Measurements from ENCODE around the gene KLF11.
A peak's percentile ranks its signal among the peaks of the same experiment; 100 is the strongest.

KLF11 gene

DNA sequence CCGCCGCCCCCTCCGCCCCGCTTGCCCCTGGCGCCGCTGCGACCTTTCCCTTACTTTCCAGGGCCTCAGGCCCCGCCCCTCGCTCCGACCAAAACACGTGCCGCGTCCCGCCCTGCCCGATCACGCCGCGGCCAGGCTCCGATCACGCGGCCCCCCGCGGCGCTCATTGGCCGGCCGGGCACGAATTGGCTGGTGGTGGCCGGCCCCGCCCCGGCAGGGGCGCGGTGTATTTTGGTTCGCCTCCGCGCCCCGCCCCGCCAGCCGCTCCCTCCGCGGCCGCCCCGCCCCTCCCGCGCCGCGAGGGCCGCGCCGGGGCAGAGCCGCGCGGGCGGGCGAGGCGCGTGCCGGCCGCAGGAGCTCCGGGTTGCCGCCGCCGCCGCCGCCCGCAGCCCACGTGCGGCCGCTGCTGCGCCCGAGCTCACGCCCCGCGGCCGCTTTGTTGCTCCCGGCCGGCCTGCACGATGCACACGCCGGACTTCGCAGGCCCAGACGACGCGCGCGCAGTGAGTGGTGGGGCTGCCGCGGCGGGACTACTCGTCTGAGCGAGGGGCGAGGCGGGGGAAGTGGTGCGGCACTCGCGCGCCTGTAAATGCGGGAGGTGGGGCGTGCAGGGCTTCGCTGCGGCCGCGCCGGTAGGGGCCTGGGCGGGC, at the start of gene KLF11:
KLF11 (plus strand) TSS at position 295 of the 650 bp plus-strand sequence; CDS start at position 462, 167 bp downstream.
- H3K27ac Mint-ChIP-seq = peak within 1 kb of the TSS; percentile 95
- no peaks in the 10 kb centered on the region for H3K9me3 Mint-ChIP-seq
- ATAC-seq (peak; percentile 81), DNase-seq (ENCODE audit: low spot score in 2 of 2) (peak; percentile 58 to 79)
- H3K4me1 Mint-ChIP-seq = peaks cover 28% of the 10 kb centered on the region
- H3K36me3 Mint-ChIP-seq = peaks cover 44% of the 10 kb centered on the region
- peak within 1 kb of the TSS; percentile 82 for H3K4me3 Mint-ChIP-seq

DNA sequence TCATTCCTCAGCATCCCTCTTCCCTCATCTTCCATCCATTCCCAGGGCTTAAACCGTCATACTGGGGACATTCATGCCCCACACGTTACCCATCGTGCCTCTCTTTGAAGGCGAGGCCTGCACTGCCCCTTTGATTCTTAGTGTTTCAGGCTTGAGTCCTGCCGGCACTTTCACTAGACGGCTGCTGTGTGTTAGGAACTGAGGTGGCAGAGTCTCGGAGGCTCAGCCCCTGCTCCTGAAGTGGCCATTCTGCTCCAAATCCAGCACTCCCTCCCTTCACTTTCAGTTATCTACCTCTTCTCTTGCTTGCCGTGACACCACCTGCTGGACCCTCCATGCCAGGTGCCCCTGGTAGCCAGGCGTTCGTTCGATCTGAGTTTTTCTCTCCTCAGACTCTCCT, 48.9 kb upstream of the KLF11 start:
- no peak overlapping the region for H3K4me3 Mint-ChIP-seq
- no peak for DNase-seq (ENCODE audit: low spot score in 2 of 2)
- ATAC-seq = no peak
- H3K27ac Mint-ChIP-seq = no peak overlapping the region
- H3K36me3 Mint-ChIP-seq = no peaks in the 10 kb centered on the region
- peaks cover 19% of the 10 kb centered on the region for H3K4me1 Mint-ChIP-seq
- H3K9me3 Mint-ChIP-seq = no peaks in the 10 kb centered on the region

- DNase-seq (ENCODE audit: low spot score in 2 of 2) (no peak), ATAC-seq (no peak)
- H3K4me3 Mint-ChIP-seq = no peak overlapping the region
- H3K27ac Mint-ChIP-seq = no peak overlapping the region
- H3K9me3 Mint-ChIP-seq = no peaks in the 10 kb centered on the region
- H3K36me3 Mint-ChIP-seq = no peaks in the 10 kb centered on the region
- peaks cover 19% of the 10 kb centered on the region for H3K4me1 Mint-ChIP-seq
Measured at GRCh38 chr2:9995059-9995458, 48.3 kb upstream of the KLF11 start.

- no peak overlapping the region for H3K4me3 Mint-ChIP-seq
- DNase-seq (ENCODE audit: low spot score in 2 of 2) (no peak), ATAC-seq (no peak)
- peaks cover 19% of the 10 kb centered on the region for H3K4me1 Mint-ChIP-seq
- no peaks in the 10 kb centered on the region for H3K36me3 Mint-ChIP-seq
- peak overlapping the region; percentile 16 for H3K27ac Mint-ChIP-seq
- no peaks in the 10 kb centered on the region for H3K9me3 Mint-ChIP-seq
Measured at GRCh38 chr2:9996321-9996720, 47.0 kb upstream of the KLF11 start.

DNA sequence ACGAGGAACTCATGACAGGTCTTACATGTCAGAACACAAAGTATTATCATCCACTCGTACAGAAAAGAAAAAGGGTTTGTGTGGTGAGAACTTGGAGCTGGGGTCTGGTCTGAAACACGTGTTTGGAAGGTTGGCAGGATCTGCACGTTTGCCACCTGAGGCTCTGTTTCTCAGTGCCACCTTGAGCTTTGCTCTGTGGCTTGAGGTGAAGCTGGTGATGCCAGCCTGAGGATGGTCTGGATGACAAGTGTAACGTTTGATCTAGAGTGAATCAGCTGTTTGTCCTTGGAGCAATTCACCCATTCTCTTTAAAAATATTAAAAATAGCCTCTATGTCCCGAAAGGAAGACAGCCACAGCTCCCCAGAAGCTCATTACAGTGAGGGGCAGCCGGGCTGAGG, 45.4 kb upstream of the KLF11 start:
- ATAC-seq (no peak), DNase-seq (ENCODE audit: low spot score in 2 of 2) (no peak)
- H3K4me3 Mint-ChIP-seq = no peak overlapping the region
- no peaks in the 10 kb centered on the region for H3K9me3 Mint-ChIP-seq
- no peaks in the 10 kb centered on the region for H3K36me3 Mint-ChIP-seq
- H3K27ac Mint-ChIP-seq = no peak overlapping the region
- peaks cover 19% of the 10 kb centered on the region for H3K4me1 Mint-ChIP-seq

DNA sequence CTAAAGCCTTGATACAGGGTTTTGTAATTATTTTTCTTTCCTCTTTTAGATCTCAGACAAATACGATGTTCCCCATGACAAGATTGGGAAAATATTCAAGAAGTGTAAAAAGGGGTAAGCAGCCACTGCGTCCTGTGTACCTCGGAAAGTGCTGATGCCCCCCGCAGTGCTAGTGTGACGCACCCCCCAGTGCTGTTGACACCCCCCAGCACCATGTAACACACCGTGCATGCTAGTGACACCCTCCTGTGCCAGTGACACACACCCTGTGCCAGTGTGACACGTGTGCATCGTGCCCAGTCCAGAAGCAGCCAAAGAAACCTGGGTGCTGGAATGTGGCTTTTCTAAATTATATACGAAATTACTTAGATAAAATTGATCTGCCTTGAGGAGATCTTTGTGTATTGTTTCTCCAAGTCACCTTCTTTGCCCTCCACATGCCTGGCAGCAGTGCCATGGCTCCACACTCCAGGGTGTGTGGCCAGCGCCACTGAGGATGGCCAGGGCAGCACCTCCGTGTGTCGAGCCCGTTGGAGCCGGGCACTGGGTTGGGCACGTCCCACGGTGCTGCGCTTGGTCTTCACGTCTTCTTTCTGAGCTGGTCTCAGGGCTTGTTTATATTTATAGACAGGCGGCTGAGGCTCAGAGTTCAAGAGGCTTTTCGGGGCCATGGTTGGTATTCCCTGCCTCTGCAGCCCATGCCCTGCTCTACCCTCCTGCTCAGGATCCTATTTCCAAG, 44.3 kb upstream of the KLF11 start:
- Mint-ChIP-seq H3K36me3 (no peaks in the 10 kb centered on the region), H3K27ac (no peak overlapping the region), H3K9me3 (no peaks in the 10 kb centered on the region), H3K4me3 (no peak overlapping the region), H3K4me1 (peaks cover 11% of the 10 kb centered on the region)
- no peak for DNase-seq (ENCODE audit: low spot score in 2 of 2)
- no peak for ATAC-seq

DNA sequence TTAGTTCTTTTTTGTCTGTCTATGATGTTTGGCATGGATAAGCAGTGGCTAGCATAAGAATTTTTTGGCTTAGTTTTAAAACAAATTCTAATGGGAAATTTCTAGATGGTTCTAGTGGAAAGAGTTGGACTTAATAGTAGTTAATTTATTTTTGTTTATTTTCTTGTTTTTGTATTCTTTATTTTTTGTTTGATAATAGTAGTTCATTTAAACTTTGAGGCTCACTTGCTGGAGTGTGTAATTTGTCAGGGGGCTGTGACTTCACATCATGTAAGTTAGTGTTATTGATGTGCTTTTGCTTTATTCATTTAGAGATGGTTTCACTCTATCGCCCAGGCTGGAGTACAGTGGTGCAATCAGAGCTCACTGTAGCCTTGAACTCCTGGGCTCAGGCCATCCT, 43.7 kb upstream of the KLF11 start:
- H3K4me3 Mint-ChIP-seq = no peak overlapping the region
- peaks cover 5% of the 10 kb centered on the region for H3K4me1 Mint-ChIP-seq
- no peaks in the 10 kb centered on the region for H3K9me3 Mint-ChIP-seq
- H3K36me3 Mint-ChIP-seq = no peaks in the 10 kb centered on the region
- DNase-seq (ENCODE audit: low spot score in 2 of 2) = no peak
- ATAC-seq = no peak
- no peak overlapping the region for H3K27ac Mint-ChIP-seq

- no peaks in the 10 kb centered on the region for H3K4me1 Mint-ChIP-seq
- H3K9me3 Mint-ChIP-seq = no peaks in the 10 kb centered on the region
- H3K36me3 Mint-ChIP-seq = no peaks in the 10 kb centered on the region
- H3K4me3 Mint-ChIP-seq = no peak overlapping the region
- ATAC-seq = no peak
- H3K27ac Mint-ChIP-seq = no peak overlapping the region
- DNase-seq (ENCODE audit: low spot score in 2 of 2) = no peak
Measured at GRCh38 chr2:10000541-10000940, 42.8 kb upstream of the KLF11 start.

DNA sequence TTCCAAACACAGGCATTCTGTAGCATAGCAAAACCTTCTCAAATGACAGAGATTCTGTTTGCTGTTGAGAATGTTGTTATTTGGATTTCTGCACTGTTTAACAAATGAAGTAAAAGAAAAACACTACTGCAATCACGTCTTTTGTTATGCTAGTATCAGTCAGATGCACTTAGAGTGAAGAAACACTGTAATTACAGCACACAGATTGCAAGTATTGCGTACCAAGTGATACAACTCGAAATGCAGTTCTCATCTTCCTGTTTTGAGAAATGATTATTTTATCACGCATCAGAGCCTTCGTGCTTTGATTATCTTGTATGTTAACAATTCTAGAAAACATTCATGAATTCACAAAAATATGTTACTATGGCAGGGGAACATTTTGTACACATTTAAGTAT, 41.8 kb upstream of the KLF11 start:
- no peak overlapping the region for H3K27ac Mint-ChIP-seq
- H3K9me3 Mint-ChIP-seq = no peaks in the 10 kb centered on the region
- no peak overlapping the region for H3K4me3 Mint-ChIP-seq
- no peak for ATAC-seq
- no peak for DNase-seq (ENCODE audit: low spot score in 2 of 2)
- no peaks in the 10 kb centered on the region for H3K4me1 Mint-ChIP-seq
- H3K36me3 Mint-ChIP-seq = no peaks in the 10 kb centered on the region

DNA sequence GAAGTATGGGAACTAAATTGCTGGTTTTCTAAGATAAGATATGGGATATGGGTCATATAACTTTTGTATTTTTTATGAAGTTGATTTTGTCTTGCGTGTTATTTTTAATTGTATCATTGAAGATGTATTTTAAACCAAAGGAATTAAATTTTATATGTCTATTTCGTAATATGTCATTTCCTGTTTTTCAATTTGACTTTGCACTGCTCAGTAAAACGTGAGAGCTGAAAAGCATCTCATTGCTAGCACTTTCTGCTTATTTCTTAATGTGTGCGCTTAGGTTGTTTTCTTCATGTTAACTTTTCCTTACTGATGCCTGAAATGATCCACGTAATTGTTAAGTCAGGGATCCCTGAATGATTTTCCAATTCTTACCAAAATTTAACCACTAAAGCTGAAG, 41.2 kb upstream of the KLF11 start:
- no peak for ATAC-seq
- Mint-ChIP-seq H3K27ac (no peak overlapping the region), H3K4me1 (no peaks in the 10 kb centered on the region), H3K9me3 (no peaks in the 10 kb centered on the region), H3K4me3 (no peak overlapping the region), H3K36me3 (no peaks in the 10 kb centered on the region)
- DNase-seq (ENCODE audit: low spot score in 2 of 2) = no peak

DNA sequence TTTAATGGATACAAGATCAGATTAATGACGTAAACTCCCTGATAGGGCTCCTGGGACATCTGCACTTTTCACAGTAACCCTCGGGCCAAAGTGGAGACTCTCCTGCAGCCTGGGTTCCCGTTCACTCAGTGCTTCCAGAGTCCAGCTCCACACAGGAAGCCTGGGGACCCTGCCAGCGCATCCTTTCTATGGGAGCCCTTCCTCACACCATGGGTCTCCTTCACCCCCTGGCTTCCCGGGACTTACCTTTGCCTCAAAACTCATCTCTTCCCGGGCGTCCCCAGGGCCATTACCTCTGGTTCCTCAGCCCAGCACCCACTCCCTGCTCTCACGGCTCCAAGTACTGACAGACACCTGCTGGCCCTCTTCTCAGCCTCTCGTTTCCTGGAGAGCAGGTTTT, 40.7 kb upstream of the KLF11 start:
- no peak for DNase-seq (ENCODE audit: low spot score in 2 of 2)
- no peaks in the 10 kb centered on the region for H3K36me3 Mint-ChIP-seq
- H3K27ac Mint-ChIP-seq = no peak overlapping the region
- H3K9me3 Mint-ChIP-seq = no peaks in the 10 kb centered on the region
- no peak for ATAC-seq
- H3K4me1 Mint-ChIP-seq = no peaks in the 10 kb centered on the region
- H3K4me3 Mint-ChIP-seq = no peak overlapping the region

- Mint-ChIP-seq H3K27ac (no peak overlapping the region), H3K4me3 (no peak overlapping the region)
Measured at GRCh38 chr2:10003206-10004125, 39.9 kb upstream of the KLF11 start.

DNA sequence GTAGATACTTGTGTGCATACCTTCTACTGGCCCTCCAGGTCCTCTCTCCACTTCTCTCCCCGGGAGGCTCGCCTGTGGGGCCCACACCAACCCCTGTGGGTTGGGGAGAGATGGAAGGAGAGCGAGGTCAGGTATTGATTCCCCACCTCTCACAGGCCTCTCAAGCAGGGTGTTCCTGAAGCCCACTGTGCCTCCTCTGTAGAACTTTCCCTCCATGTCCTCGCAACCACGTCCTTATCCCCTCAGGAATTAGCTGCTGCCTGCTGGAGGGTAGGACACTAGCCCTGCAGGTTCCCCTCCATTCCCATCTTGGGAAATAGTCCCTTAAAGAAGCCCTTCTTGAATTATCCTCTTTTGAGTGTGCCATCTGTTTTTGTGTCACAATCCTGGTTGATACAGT, 38.9 kb upstream of the KLF11 start:
- no peak for DNase-seq (ENCODE audit: low spot score in 2 of 2)
- Mint-ChIP-seq H3K4me1 (no peaks in the 10 kb centered on the region), H3K27ac (no peak overlapping the region), H3K4me3 (no peak overlapping the region), H3K36me3 (no peaks in the 10 kb centered on the region), H3K9me3 (no peaks in the 10 kb centered on the region)
- no peak for ATAC-seq

More at GRCh38 chr2:10003206-10004125, 39.9 kb upstream of the KLF11 start:
- H3K4me1 Mint-ChIP-seq = no peaks in the 10 kb centered on the region
- H3K36me3 Mint-ChIP-seq = no peaks in the 10 kb centered on the region
- ATAC-seq = no peak
- H3K9me3 Mint-ChIP-seq = no peaks in the 10 kb centered on the region
- DNase-seq (ENCODE audit: low spot score in 2 of 2) = no peak

- Mint-ChIP-seq H3K4me3 (no peak overlapping the region), H3K27ac (no peak overlapping the region), H3K9me3 (no peaks in the 10 kb centered on the region), H3K4me1 (no peaks in the 10 kb centered on the region), H3K36me3 (no peaks in the 10 kb centered on the region)
- ATAC-seq = no peak
- DNase-seq (ENCODE audit: low spot score in 2 of 2) = no peak
Measured at GRCh38 chr2:10004836-10005235, 38.5 kb upstream of the KLF11 start.

DNA sequence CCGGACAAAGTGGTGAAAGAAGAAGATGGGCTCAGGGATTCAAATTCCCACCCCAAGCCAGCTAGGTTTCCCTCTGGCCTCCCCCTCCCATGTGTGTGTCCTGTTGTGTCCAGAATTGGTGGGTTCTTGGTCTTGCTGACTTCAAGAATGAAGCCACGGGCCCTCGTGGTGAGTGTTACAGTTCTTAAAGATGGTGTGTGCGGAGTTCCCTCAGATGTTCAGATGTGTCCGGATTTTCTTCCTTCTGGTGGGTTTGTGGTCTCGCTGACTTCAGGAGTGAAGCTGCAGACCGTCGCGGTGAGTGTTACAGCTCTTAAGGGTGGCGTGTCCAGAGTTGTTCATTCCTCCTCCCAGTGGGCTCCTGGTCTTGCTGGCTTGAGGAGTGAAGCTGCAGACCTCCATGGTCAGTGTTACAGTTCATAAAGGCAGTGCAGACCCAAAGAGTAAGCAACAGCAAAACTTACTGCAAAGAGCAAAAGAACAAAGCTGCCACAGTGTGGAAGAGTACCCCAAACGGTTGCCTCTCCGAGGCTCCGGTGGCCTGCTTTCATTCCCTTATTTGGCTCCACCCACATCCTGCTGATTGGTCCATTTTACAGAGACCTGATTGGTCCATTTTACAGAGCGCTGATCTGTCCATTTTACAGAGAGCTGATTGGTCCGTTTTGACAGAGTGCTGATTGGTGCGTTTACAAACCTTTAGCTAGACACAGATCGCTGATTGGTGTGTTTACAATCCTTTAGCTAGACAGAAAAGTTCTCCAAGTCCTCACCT, 37.7 kb upstream of the KLF11 start:
- Mint-ChIP-seq H3K4me3 (no peak overlapping the region), H3K9me3 (no peaks in the 10 kb centered on the region), H3K4me1 (no peaks in the 10 kb centered on the region), H3K27ac (no peak overlapping the region), H3K36me3 (no peaks in the 10 kb centered on the region)
- no peak for ATAC-seq
- DNase-seq (ENCODE audit: low spot score in 2 of 2) = no peak
